ENCODE measurements around the gene PLEKHO2.
A peak's percentile ranks its signal among the peaks of the same experiment; 100 is the strongest.

PLEKHO2 gene

DNA sequence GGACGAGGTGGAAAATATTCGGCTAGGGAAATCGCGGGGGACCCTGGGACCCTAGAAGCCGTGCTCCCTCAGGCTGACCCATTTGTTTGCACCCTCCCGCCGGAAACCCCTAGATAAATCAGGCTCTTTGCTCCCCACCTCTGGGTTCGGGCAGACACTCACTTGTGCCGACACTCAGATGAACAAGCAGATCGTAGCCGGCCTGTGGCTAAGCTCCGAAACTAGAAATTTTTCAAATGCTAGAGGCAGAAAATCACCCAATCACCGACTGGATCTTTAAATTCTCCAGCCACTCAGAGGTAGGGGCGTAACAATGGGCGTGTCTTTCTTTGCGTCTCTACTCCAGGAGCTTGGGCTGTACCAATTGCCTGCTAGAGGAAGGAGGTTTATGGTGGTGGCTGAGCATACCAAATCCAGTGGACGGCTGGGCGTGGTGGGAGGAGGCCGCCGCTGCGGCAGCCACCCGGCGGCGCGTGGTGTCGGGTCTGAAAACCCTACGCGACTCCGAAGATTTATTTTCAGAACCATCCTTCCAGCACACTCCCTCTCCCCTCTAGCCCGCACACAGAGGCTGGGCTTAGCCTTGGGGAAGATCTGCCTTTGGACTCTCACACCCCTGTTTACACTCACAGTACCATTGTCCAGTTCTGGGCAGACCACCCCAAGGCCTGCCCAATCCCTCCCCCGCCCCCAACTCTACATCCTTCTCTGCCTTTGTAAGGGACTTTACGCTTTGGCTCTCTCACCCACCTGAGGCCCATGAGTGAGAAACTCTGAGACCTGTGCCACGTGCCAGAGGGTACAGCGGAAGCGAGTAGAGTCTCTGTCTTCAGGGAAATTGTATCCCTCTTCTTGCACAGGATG, 16.1 kb upstream of the PLEKHO2 start, which contains the start of gene PIF1:
PIF1 (minus strand) TSS at position 217 of the 864 bp plus-strand sequence. CDS start 1,312 bp downstream, outside the sequence.
- Histone ChIP-seq H3K27me3 (replicated peaks; ENCODE audit: control insufficient read depth, insufficient read depth, low read length, poor library complexity, severe bottlenecking) (no peaks in the 10 kb centered on the region), H3K4me1 (ENCODE audit: control insufficient read depth, insufficient read depth, low read length, poor library complexity, severe bottlenecking) (peaks cover 25% of the 10 kb centered on the region), H3K27ac (ENCODE audit: insufficient read depth, low read length, poor library complexity, severe bottlenecking) (no peak within 1 kb of the TSS), H3K36me3 (ENCODE audit: control insufficient read depth, insufficient read depth, low read length) (no peaks in the 10 kb centered on the region), H3K9me3 (ENCODE audit: control insufficient read depth, low read length) (no peaks in the 10 kb centered on the region), H3K4me3 (ENCODE audit: insufficient read depth, low read depth, low read length, poor library complexity, severe bottlenecking) (peak within 1 kb of the TSS; percentile 61)
- peak; percentile 78 to 87 (median 82) for DNase-seq

GRCh38 chr15:64828985-64829384, 12.7 kb upstream of the PLEKHO2 start:
- no peak for DNase-seq
- no peak overlapping the region for H3K27ac ChIP-seq (ENCODE audit: insufficient read depth, low read length, poor library complexity, severe bottlenecking)
- H3K4me1 ChIP-seq (ENCODE audit: control insufficient read depth, insufficient read depth, low read length, poor library complexity, severe bottlenecking) = peaks cover 17% of the 10 kb centered on the region
- H3K9me3 ChIP-seq (ENCODE audit: control insufficient read depth, low read length) = no peaks in the 10 kb centered on the region
- H3K4me3 ChIP-seq (ENCODE audit: insufficient read depth, low read depth, low read length, poor library complexity, severe bottlenecking) = no peak overlapping the region
- no peaks in the 10 kb centered on the region for H3K36me3 ChIP-seq (ENCODE audit: control insufficient read depth, insufficient read depth, low read length)
- H3K27me3 ChIP-seq (replicated peaks; ENCODE audit: control insufficient read depth, insufficient read depth, low read length, poor library complexity, severe bottlenecking) = no peaks in the 10 kb centered on the region

DNA sequence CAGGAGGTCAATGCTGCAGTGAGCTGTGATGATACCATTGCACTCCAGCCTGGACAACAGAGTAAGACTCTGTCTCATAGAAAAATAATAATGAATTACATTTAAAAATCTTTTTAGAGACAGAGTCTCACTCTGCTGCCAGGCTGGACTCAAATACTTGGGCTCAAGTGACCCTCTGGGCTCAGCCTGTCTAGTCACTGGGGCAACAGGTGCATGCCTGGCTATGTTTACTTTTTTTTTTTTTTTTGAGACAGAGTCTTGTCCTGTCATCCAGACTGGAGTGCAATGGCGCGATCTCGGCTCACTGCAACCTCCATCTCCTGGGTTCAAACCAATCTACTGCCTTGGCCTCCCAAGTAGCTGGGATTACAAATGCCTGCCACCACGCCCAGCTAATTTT, 8.0 kb upstream of the PLEKHO2 start:
- Histone ChIP-seq H3K27ac (ENCODE audit: insufficient read depth, low read length, poor library complexity, severe bottlenecking) (no peak overlapping the region), H3K36me3 (ENCODE audit: control insufficient read depth, insufficient read depth, low read length) (no peaks in the 10 kb centered on the region), H3K9me3 (ENCODE audit: control insufficient read depth, low read length) (no peaks in the 10 kb centered on the region), H3K4me1 (ENCODE audit: control insufficient read depth, insufficient read depth, low read length, poor library complexity, severe bottlenecking) (peaks cover 24% of the 10 kb centered on the region), H3K27me3 (replicated peaks; ENCODE audit: control insufficient read depth, insufficient read depth, low read length, poor library complexity, severe bottlenecking) (no peaks in the 10 kb centered on the region), H3K4me3 (ENCODE audit: insufficient read depth, low read depth, low read length, poor library complexity, severe bottlenecking) (no peak overlapping the region)
- DNase-seq = no peak

DNA sequence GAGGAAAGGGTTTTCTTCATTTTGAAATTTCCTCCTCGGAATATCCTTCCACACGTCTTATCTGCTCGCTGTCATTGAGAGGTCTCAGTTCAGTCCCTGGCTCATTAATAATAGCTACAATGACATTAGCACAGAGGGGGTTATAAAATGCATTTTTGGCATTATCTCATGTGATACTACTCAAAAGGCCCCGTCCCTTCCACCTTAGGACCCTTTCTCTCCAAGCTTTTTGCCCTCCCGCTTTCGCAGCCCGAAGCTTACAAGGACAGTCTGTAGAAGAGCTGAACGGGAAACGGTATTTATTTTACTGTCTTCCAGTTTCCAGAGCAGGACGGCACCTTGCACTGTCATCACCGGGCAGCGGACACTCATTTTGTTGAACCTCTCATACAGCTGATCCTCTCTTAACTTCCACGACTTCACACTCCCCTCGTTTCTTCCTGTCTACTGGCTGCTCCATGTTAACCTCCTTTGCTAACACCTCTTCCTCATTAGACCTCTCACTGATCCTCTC, 5.6 kb upstream of the PLEKHO2 start:
- Histone ChIP-seq H3K27ac (ENCODE audit: insufficient read depth, low read length, poor library complexity, severe bottlenecking) (no peak overlapping the region), H3K4me3 (ENCODE audit: insufficient read depth, low read depth, low read length, poor library complexity, severe bottlenecking) (no peak overlapping the region), H3K4me1 (ENCODE audit: control insufficient read depth, insufficient read depth, low read length, poor library complexity, severe bottlenecking) (peaks cover 29% of the 10 kb centered on the region), H3K9me3 (ENCODE audit: control insufficient read depth, low read length) (no peaks in the 10 kb centered on the region), H3K27me3 (replicated peaks; ENCODE audit: control insufficient read depth, insufficient read depth, low read length, poor library complexity, severe bottlenecking) (no peaks in the 10 kb centered on the region), H3K36me3 (ENCODE audit: control insufficient read depth, insufficient read depth, low read length) (no peaks in the 10 kb centered on the region)
- DNase-seq = no peak

DNA sequence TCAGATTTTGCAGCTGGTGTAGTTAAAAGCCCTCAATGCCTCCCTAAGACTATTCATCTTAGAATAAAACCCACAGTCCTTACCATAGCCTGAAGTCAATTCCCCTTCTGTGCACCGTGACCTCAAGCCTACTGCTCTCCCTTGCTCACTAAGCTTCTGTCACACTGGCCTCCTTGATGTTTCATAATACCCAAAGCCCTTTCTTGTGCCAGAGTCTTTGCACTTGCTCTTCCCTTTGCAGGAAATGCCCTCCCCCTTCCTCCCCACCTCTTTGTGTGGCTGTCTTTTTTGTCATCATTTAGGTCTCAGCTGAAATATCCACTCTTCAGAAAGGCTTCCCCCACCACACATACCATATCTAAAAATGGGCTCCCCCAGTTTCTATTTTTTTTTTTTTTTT, 4.2 kb upstream of the PLEKHO2 start:
- H3K4me1 ChIP-seq (ENCODE audit: control insufficient read depth, insufficient read depth, low read length, poor library complexity, severe bottlenecking) = peaks cover 32% of the 10 kb centered on the region
- H3K27me3 ChIP-seq (replicated peaks; ENCODE audit: control insufficient read depth, insufficient read depth, low read length, poor library complexity, severe bottlenecking) = no peaks in the 10 kb centered on the region
- H3K27ac ChIP-seq (ENCODE audit: insufficient read depth, low read length, poor library complexity, severe bottlenecking) = peak overlapping the region; percentile 22
- DNase-seq = no peak
- H3K36me3 ChIP-seq (ENCODE audit: control insufficient read depth, insufficient read depth, low read length) = no peaks in the 10 kb centered on the region
- no peaks in the 10 kb centered on the region for H3K9me3 ChIP-seq (ENCODE audit: control insufficient read depth, low read length)
- peak overlapping the region; percentile 2 for H3K4me3 ChIP-seq (ENCODE audit: insufficient read depth, low read depth, low read length, poor library complexity, severe bottlenecking)

GRCh38 chr15:64841060-64841343, 713 bp upstream of the PLEKHO2 start:
- H3K4me1 ChIP-seq (ENCODE audit: control insufficient read depth, insufficient read depth, low read length, poor library complexity, severe bottlenecking) = peaks cover 55% of the 10 kb centered on the region
- peak overlapping the region; percentile 69 for H3K27ac ChIP-seq (ENCODE audit: insufficient read depth, low read length, poor library complexity, severe bottlenecking)
- DNase-seq = no peak
- H3K9me3 ChIP-seq (ENCODE audit: control insufficient read depth, low read length) = no peaks in the 10 kb centered on the region
- H3K27me3 ChIP-seq (replicated peaks; ENCODE audit: control insufficient read depth, insufficient read depth, low read length, poor library complexity, severe bottlenecking) = no peaks in the 10 kb centered on the region
- no peaks in the 10 kb centered on the region for H3K36me3 ChIP-seq (ENCODE audit: control insufficient read depth, insufficient read depth, low read length)
- H3K4me3 ChIP-seq (ENCODE audit: insufficient read depth, low read depth, low read length, poor library complexity, severe bottlenecking) = peak overlapping the region; percentile 74

DNA sequence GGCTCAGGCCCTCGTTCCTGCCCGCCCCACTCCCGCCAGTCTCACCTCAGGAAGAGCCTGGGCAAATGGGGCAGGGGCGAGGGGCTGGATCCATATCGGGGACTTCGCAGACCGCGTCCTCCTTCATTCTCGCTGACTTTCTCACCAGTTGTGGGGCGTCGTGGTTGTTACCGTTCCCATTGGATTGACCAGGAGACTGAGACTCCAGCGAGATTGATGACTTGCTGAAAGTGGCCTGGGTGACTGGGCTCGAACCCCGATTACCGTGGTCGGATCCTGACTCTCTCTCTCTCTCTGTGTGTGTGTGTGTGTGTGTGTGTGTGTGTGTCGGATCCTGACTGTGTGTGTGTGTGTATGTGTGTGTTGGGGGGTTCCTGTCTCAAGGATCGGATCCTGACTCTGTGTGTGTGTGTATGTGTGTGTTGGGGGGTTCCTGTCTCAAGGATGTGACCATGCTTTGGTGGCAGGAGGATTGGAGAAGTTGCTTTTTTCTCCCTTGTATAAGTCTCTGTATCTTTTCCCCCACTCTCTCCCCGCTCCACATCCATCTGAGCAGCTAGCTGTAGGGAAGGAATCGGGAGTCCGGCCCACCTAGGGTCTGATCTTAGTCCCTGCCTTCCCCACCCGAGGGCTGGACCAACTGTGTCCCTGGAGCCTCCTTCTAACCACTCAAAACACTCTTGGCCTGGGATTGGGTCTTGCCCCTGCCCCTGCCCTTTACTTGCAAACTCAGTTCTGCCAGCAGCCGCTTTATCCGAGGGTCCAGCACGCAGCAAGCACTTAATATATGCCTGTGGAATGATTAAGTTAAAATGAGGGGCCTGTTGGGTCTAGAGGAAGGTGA, 603 bp downstream of the PLEKHO2 start:
- H3K9me3 ChIP-seq (ENCODE audit: control insufficient read depth, low read length) = no peaks in the 10 kb centered on the region
- DNase-seq = no peak
- no peaks in the 10 kb centered on the region for H3K36me3 ChIP-seq (ENCODE audit: control insufficient read depth, insufficient read depth, low read length)
- peaks cover 53% of the 10 kb centered on the region for H3K4me1 ChIP-seq (ENCODE audit: control insufficient read depth, insufficient read depth, low read length, poor library complexity, severe bottlenecking)
- peak overlapping the region; percentile 69 for H3K4me3 ChIP-seq (ENCODE audit: insufficient read depth, low read depth, low read length, poor library complexity, severe bottlenecking)
- no peaks in the 10 kb centered on the region for H3K27me3 ChIP-seq (replicated peaks; ENCODE audit: control insufficient read depth, insufficient read depth, low read length, poor library complexity, severe bottlenecking)
- peak overlapping the region; percentile 74 for H3K27ac ChIP-seq (ENCODE audit: insufficient read depth, low read length, poor library complexity, severe bottlenecking)

- Histone ChIP-seq H3K4me3 (ENCODE audit: insufficient read depth, low read depth, low read length, poor library complexity, severe bottlenecking) (peak overlapping the region; percentile 69), H3K4me1 (ENCODE audit: control insufficient read depth, insufficient read depth, low read length, poor library complexity, severe bottlenecking) (peaks cover 48% of the 10 kb centered on the region), H3K27ac (ENCODE audit: insufficient read depth, low read length, poor library complexity, severe bottlenecking) (peak overlapping the region; percentile 74), H3K9me3 (ENCODE audit: control insufficient read depth, low read length) (no peaks in the 10 kb centered on the region), H3K27me3 (replicated peaks; ENCODE audit: control insufficient read depth, insufficient read depth, low read length, poor library complexity, severe bottlenecking) (no peaks in the 10 kb centered on the region), H3K36me3 (ENCODE audit: control insufficient read depth, insufficient read depth, low read length) (peaks cover 2% of the 10 kb centered on the region)
- DNase-seq = no peak
Measured at GRCh38 chr15:64842986-64843561, 1.4 kb downstream of the PLEKHO2 start.

DNA sequence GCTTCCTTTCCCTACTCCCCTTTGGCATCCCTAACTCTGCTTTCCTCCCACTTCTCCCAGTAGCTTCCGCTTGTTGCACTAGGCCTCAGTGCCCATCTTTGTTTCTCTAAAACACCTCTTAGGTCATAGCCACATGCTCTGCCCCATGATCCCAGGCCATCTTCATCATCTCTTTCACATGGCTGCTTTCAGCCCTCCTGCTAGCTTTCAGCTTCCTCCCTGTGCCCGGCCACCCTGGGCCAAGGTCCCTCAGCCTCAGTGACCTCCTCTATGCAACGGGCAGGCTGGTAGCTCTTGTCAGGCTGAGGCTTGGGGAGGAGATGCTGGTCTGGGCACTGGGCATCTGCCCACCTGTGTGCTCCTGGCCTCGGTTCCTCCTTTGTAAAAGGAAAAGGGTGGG, 2.3 kb downstream of the PLEKHO2 start:
- no peak overlapping the region for H3K27ac ChIP-seq (ENCODE audit: insufficient read depth, low read length, poor library complexity, severe bottlenecking)
- peaks cover 46% of the 10 kb centered on the region for H3K4me1 ChIP-seq (ENCODE audit: control insufficient read depth, insufficient read depth, low read length, poor library complexity, severe bottlenecking)
- H3K4me3 ChIP-seq (ENCODE audit: insufficient read depth, low read depth, low read length, poor library complexity, severe bottlenecking) = peak overlapping the region; percentile 38
- H3K27me3 ChIP-seq (replicated peaks; ENCODE audit: control insufficient read depth, insufficient read depth, low read length, poor library complexity, severe bottlenecking) = no peaks in the 10 kb centered on the region
- no peak for DNase-seq
- H3K9me3 ChIP-seq (ENCODE audit: control insufficient read depth, low read length) = no peaks in the 10 kb centered on the region
- peaks cover 10% of the 10 kb centered on the region for H3K36me3 ChIP-seq (ENCODE audit: control insufficient read depth, insufficient read depth, low read length)

Data from effector memory CD4-positive, alpha-beta T cell (primary cell).